NOMO-1 treated with dmso at 0.1 percent for 144 hours (cell line): Measurements from ENCODE around the gene MMP23B.

Source experiments
- DNase-seq: peaks from one replicate; lab custom pipeline; 2025; ENCODE audit not compliant: unreplicated experiment; lab: John Stamatoyannopoulos, UW

MMP23B gene

GRCh38 chr1:1618396-1619068, 13.4 kb upstream of the MMP23B start:
- DNase-seq: no peak

GRCh38 chr1:1619917-1620361, 12.0 kb upstream of the MMP23B start:
- no peak for DNase-seq

- no peak for DNase-seq
Observed at GRCh38 chr1:1620433-1621139, 11.4 kb upstream of the MMP23B start.

- DNase-seq: no peak
Observed at GRCh38 chr1:1621173-1622009, 10.6 kb upstream of the MMP23B start.

- no peak for DNase-seq
Observed at GRCh38 chr1:1622010-1622787, 9.8 kb upstream of the MMP23B start.

- DNase-seq: no peak
Observed at GRCh38 chr1:1622788-1623094, 9.2 kb upstream of the MMP23B start.

- DNase-seq: no peak
Observed at GRCh38 chr1:1623181-1623630, 8.8 kb upstream of the MMP23B start.

GRCh38 chr1:1623631-1624442, 8.1 kb upstream of the MMP23B start:
- no peak for DNase-seq

- no peak for DNase-seq
Observed at GRCh38 chr1:1624443-1625403, 7.2 kb upstream of the MMP23B start.

- no peak for DNase-seq
Observed at GRCh38 chr1:1625404-1625775, 6.6 kb upstream of the MMP23B start.

- no peak for DNase-seq
Observed at GRCh38 chr1:1625824-1626206, 6.2 kb upstream of the MMP23B start.

- DNase-seq: no peak
Observed at GRCh38 chr1:1626207-1627141, 5.5 kb upstream of the MMP23B start.

- DNase-seq: no peak
Observed at GRCh38 chr1:1627261-1627828, 4.6 kb upstream of the MMP23B start.

- DNase-seq: no peak
Observed at GRCh38 chr1:1627829-1628753, 3.9 kb upstream of the MMP23B start.

- DNase-seq: no peak
Observed at GRCh38 chr1:1628754-1629429, 3.1 kb upstream of the MMP23B start.
